Neural progenitor cell (in vitro differentiated cells): ENCODE measurements around the gene SNTA1.

Experiments
- EZH2 ChIP-seq: fragments of 200-600 bp; sonication (generic); IDR thresholded peaks from 2 replicates; pipeline ENCODE4 v1.6.1; 2017; ENCODE audit warnings: antibody characterized with exemption, mild to moderate bottlenecking, moderate library complexity
- EZH2phosphoT487 ChIP-seq: fragments of 200-600 bp; sonication (generic); IDR thresholded peaks from 2 replicates; pipeline ENCODE4 v1.6.1; 2017; ENCODE audit warnings: antibody characterized with exemption
- TF ChIP-seq, protein P1 (sequence below): fragments of 200-600 bp; sonication (generic); IDR thresholded peaks from 2 replicates; pipeline ENCODE4 v1.5.1; 2017; ENCODE audit warnings: antibody characterized with exemption, mild to moderate bottlenecking

DNA sequence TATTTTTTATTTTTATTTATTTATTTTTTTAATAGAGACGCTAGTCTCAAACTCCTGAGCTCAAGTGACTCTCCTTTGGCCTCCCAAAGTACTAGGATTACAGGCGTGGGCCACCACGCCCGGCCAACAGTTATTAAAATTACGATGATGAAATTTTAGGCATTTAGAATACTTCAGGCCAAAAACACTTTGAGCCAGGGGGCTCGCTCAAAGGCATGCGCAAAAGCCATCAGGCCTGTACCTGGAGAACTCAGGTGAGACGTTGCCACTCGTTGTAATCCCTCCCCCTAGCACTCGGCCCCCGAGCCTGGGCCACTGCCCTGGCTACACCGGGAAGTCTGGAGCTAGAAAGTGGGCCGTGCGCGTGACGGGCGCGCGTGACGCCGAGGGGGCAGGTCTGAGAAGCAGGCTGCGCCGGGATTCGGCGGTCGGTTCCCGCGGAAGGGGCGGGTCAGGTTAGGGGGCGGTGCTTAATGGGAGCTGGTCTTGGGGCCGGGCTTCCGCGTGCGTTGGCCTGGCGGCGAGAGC, 46.0 kb upstream of the SNTA1 start:
- TF ChIP-seq, protein P1, sequence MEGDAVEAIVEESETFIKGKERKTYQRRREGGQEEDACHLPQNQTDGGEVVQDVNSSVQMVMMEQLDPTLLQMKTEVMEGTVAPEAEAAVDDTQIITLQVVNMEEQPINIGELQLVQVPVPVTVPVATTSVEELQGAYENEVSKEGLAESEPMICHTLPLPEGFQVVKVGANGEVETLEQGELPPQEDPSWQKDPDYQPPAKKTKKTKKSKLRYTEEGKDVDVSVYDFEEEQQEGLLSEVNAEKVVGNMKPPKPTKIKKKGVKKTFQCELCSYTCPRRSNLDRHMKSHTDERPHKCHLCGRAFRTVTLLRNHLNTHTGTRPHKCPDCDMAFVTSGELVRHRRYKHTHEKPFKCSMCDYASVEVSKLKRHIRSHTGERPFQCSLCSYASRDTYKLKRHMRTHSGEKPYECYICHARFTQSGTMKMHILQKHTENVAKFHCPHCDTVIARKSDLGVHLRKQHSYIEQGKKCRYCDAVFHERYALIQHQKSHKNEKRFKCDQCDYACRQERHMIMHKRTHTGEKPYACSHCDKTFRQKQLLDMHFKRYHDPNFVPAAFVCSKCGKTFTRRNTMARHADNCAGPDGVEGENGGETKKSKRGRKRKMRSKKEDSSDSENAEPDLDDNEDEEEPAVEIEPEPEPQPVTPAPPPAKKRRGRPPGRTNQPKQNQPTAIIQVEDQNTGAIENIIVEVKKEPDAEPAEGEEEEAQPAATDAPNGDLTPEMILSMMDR, result no peak
- TF ChIP-seq EZH2 (no peak), EZH2phosphoT487 (no peak)
